Inferior parietal cortex (tissue), 1 donor: ENCODE results near the gene SIAH3.
"Not testable (repeated sequence)": the region's sequence is repeated elsewhere in the genome, so short reads cannot be mapped to it uniquely, and the experiment has no call there.

Experiments used
- DNase-seq: peaks from one replicate; pipeline ENCODE4 v3.0.0-alpha.2; 2016; ENCODE audit errors: extremely low spot score

The SIAH3 gene

GRCh38 chr13:45783346-45784043, 68.1 kb downstream of the SIAH3 start:
- DNase-seq, result no peak

GRCh38 chr13:45782327-45783045, 69.1 kb downstream of the SIAH3 start:
- DNase-seq, result no peak

- no peak for DNase-seq
These were observed 69.8 kb downstream of the SIAH3 start for GRCh38 chr13:45781553-45782326.

DNA sequence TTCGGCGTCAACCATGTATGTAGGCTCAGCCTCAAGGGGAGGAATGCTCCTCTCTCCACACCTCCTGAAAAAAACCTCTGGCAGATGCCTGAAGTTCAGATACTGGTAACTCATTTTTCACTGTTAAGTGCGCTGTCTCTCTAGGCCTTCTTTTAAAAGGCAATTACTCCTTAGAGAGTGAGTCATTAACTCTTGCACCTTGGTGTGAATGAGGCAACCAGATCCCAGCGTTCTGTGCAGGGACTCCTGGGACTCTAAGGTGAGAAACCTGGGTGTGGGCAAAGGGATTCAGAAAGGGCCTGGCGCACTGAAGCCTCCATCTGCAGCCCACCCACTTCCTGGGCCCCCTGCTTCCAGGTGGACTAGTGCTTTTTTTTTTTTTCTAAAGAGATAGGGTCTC, 71.7 kb downstream of the SIAH3 start:
- no peak for DNase-seq

DNA sequence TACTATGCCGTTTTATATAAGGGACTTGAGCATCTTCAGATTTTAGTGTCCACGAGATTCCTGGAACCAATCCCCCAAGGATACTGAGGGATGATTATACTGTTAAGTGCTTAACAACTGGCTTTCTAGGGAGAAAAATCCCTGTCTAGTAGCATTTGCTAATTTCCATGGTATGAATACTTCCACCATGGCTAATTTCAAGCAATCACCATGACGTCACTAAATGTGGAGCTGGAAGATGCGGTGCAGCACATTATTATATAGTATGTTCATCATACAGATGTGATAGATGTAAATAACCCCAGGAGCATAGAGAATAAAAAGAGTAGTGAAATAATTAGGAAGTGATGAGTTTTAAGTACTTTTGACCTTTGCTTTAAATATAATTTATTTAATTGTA, 72.7 kb downstream of the SIAH3 start:
- DNase-seq, result no peak

DNA sequence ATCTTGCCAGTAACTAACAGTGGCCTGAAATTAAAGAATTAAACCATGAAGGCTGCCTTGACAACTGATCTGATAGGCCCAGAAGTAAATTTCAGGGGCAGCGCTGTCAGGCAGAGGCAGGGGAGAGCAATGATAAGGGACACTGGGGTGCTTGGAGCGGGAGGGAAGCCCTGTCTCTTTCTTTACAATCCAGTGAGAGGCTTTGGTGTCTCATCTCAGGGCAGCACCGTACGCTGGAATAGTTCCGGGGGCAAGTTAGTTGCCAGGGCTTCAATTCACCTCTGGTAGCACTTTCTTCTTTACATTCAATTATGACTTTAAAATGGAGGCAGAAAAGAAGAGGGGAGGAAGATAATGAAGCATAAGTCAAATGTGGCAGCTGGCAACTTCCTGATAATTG, 74.8 kb downstream of the SIAH3 start:
- no peak for DNase-seq

GRCh38 chr13:45775401-45775963, 76.1 kb downstream of the SIAH3 start:
- DNase-seq, result no peak

- no peak for DNase-seq
These were observed 77.6 kb downstream of the SIAH3 start for GRCh38 chr13:45773944-45774343.

GRCh38 chr13:45773236-45773635, 78.3 kb downstream of the SIAH3 start:
- DNase-seq, result no peak

DNA sequence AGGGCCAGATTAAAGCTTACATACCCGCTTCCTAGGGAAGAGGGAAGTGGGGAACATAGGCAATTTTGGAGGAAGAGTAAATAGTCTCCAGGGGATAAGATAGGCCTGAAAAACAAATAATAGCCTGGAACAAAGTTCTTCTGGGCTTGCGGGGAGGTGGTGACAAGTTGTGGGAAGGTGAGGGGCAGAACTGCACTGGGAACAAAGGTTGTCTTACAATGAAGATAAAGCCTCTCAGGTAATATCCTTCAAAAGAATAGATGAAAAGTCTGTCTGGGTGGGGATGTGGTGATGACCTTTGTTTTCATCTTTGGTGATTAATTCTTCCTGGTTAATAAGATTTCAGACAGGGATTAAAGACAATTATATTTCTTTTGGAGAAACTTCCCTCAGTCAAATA, 80.7 kb downstream of the SIAH3 start:
- DNase-seq, result no peak

DNA sequence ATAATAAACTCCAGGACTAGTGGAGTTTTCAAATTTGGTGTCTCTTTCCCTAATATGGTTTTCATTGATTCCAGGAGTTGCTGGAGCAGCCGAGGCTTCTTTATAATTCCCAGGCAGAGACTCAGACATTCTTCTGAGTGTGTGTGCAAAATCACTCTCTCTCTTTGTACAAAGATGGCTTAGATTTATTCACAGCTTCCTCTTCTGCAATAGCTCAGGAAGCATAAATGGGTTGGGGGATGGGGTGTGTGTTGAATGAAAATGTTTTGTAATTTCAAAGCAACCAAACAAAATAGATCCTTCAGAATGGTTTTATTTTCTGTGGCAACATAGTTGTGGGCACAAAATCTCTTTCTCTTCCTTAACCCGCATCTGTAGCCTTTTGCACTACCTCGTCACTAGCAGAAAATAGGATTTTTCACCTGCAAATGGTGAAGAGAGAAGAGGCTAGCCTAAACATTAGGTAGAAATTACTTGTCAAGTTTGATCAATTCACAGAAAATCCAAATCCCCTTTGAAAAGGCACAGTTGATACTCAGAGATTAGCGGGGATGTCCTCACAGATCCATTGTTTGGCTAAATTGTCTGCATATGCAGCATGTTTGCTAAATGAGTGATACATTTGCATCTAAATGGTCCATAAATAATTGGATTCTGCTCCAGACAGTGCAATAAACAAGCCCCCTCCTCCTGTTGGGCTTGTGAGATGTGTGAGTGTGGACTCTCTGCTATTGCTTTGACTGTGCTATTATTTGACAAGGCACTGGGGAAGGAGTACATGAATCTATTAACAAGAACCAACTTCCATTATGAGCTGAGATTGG, 82.7 kb downstream of the SIAH3 start:
- no peak for DNase-seq

DNA sequence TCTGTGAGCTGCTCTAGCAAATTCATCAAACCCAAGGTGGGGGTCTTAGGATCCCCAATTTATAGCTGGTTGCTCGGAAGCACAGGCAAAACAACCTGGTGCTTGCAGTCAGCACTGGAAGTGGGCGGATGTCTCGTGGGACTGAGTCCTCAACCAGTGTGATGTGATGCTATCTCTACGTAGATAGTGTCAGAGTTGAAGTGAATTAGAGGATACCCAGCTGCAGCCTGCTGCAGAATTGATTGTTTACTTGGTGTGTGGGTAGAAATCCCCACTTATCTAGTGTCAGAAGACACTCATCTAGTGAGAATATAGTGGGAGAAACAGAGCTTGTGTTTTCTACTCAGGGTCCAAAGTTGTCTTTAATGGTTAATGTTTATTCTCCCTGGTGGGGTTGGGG, 86.1 kb downstream of the SIAH3 start:
- no peak for DNase-seq

DNA sequence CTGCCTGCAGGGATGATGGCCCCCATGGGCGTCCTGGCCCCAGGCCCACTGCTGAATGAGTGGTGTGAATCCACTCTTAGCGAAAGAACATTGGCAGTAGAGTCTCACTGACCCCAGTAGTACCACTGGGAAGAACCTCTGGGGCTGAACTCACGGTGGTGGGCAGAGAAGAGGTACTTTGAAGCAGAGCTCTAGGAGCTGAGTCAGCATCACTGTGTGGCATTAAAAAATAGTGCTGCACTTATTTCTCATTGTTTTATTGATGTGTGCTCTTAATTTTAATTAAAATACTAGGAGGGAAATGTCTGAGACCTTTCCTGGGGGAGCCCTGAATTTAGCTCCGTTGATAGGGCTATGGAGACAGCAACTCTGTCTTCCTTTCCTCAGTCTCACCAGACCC, 88.1 kb downstream of the SIAH3 start:
- DNase-seq, result no peak

- not testable (repeated sequence) for DNase-seq
These were observed 94.0 kb downstream of the SIAH3 start for GRCh38 chr13:45757589-45757988.

- DNase-seq, result not testable (repeated sequence)
These were observed 95.1 kb downstream of the SIAH3 start for GRCh38 chr13:45756498-45756897.

- DNase-seq, result no peak
These were observed 99.0 kb downstream of the SIAH3 start for GRCh38 chr13:45752510-45752909.

GRCh38 chr13:45751885-45752284, 99.7 kb downstream of the SIAH3 start:
- DNase-seq, result no peak

- no peak for DNase-seq
These were observed 101.0 kb downstream of the SIAH3 start for GRCh38 chr13:45750566-45750965.

DNA sequence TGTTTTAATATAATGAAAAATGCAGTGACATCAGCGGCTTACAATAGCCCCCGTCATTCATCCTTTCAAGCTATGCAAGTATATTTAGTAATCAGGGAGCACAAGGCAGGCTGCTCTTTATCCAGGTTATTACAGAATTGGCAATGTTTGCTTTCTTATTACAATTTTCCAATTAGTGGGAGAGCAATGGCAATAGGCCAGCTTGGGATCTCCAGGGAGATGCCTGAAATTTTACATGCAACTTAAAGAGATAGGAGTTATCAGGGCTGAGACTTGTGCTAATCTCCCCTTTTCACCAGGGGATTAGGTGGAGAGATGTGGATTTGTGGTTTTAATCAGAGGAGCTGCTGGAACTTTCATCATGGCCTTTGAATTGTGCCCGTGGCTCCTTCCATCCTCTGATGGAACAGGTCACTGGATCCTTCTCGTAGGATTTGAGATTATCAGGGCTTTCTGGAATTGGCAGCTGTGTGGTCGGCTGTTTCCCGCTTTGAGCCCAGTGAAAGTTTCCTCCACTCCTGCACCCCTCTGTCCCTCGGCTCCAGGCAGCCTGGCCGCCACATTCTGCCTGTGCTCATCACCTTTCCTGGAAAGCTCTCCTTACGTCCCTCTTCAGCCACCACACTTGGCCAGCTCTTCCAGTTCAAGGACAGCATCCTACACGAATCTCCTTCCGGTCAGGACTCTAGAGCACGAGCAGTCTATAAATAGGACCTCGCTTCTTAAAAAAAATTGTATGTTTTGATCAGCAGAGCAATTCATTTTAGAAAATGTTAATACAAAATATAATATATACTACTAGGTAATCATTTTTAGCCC, 102.4 kb downstream of the SIAH3 start:
- DNase-seq, result no peak

- no peak for DNase-seq
These were observed 104.5 kb downstream of the SIAH3 start for GRCh38 chr13:45747071-45747470.

DNA sequence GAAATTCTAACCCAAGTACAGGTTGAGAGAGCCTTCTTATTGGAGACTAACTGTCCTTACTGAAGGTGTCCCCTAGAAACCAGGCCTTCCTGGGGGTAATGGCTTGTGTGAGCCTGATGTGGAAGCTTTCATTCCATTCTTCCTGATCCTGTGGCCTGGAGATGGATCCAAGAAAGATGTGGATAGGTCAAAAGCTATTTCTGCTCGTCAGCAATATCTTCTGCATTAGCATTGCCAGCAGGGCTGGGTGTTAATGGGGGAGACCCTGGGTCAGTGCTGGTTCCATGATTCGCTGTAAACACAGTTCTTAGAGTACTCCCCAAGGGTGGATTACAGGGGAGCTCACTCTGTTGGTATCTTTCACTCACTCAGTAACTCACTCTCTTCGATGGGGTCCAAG, 106.6 kb downstream of the SIAH3 start:
- DNase-seq, result no peak
